Spleen (tissue), 11 donors: ENCODE results near the gene SCFD2. TPM values are rescaled to one million over a fixed set of nuclear protein-coding genes. Genes with fewer than 3 reads are reported as not detected.
"Not testable (repeated sequence)": the region's sequence is repeated elsewhere in the genome, so short reads cannot be mapped to it uniquely, and the experiment has no call there.

ENCODE experiments used
- DNase-seq: peaks from one replicate; pipeline ENCODE4 v3.0.0-alpha.2; 2020
- H3K27ac ChIP-seq, 8 donors: fragments of 200-600 bp; sonication (generic) in 7 of 8; 1 replicate in 4 of 8; 2 replicates in 4 of 8; pipeline versions ENCODE4 v1.5.0 to v1.8.0; 2016 to 2021; ENCODE audit warnings: inconsistent platforms in 4 of 8, mild to moderate bottlenecking in 4 of 8, moderate library complexity in 1 of 8
- H3K27me3 ChIP-seq, 7 donors: fragments of 200-600 bp; sonication (generic) in 6 of 7; replicated peaks in 1 of 7; 1 replicate in 4 of 7; 2 replicates in 3 of 7; pipeline versions ENCODE4 v1.5.0 to v1.8.0; 2016 to 2021; ENCODE audit warnings: inconsistent platforms in 3 of 7, mild to moderate bottlenecking in 1 of 7
- H3K36me3 ChIP-seq, 6 donors: fragments of 200-600 bp; sonication (generic) in 5 of 6; 1 replicate in 4 of 6; 2 replicates in 2 of 6; pipeline versions ENCODE4 v1.5.0 to v1.8.0; 2016 to 2021; ENCODE audit warnings: inconsistent platforms in 2 of 6
- H3K4me1 ChIP-seq, 6 donors: fragments of 200-600 bp; sonication (generic) in 5 of 6; 1 replicate in 3 of 6; 2 replicates in 3 of 6; pipeline versions ENCODE4 v1.5.0 to v1.8.0; 2016 to 2021; ENCODE audit warnings: inconsistent platforms in 3 of 6
- H3K4me3 ChIP-seq, 8 donors: fragments of 200-600 bp; sonication (generic) in 7 of 8; 1 replicate in 4 of 8; 2 replicates in 4 of 8; pipeline versions ENCODE4 v1.5.0 to v1.8.0; 2016 to 2021; ENCODE audit warnings: inconsistent platforms in 4 of 8, mild to moderate bottlenecking in 4 of 8, moderate library complexity in 2 of 8
- H3K9me3 ChIP-seq, 8 donors: fragments of 200-600 bp; sonication (generic) in 7 of 8; 1 replicate in 4 of 8; 2 replicates in 4 of 8; pipeline versions ENCODE4 v1.5.0 to v1.8.0; 2016 to 2021; ENCODE audit warnings: inconsistent platforms in 4 of 8
- POLR2A ChIP-seq, 3 donors: fragments of 450-650 bp; IDR thresholded peaks; one replicate each; pipeline ENCODE4 v1.5.1; 2017; ENCODE audit warnings: antibody characterized with exemption in 3 of 3, mild to moderate bottlenecking in 1 of 3
- POLR2AphosphoS5 ChIP-seq, 3 donors: sonication (generic); formaldehyde crosslinking; IDR thresholded peaks; one replicate each; pipeline ENCODE4 v1.5.1; 2017; ENCODE audit warnings: antibody characterized with exemption in 3 of 3
- WGBS, 5 donors: extraction: QIAGEN DNeasy Blood & Tissue Kit in 3 of 5; methylation state at CpG; one replicate each; pipeline versions ENCODE4 v1.1.5 to v1.1.7; 2013 to 2018; 5-methylcytosine and 5-hydroxymethylcytosine counted together
- intact Hi-C: fragments of 100-400 bp; cut with DNase I; formaldehyde crosslinking; loops from one replicate; pipeline ENCODE4 v1.15.0; 2023; ENCODE audit warnings: low total_unique reads
- polyA plus RNA-seq, 3 donors: library from polyadenylated mRNA; stranded (reverse); fragments of 200-250 nt; gene quantifications; one replicate each; pipeline ENCODE4 v1.2.1, GENCODE V29; 2013
- total RNA-seq, 7 donors: library from RNA; depleted of rRNA in 3 of 7; stranded (reverse); fragments of >200 nt in 3 of 7; fragmentation: NEBNext Ultra II Directional in 4 of 7; extraction: Animal tissue kit (Norgen Biotek cat#: 25700) in 4 of 7; gene quantifications; one replicate each; pipeline versions ENCODE4 v1.1.0 to v1.2.1, GENCODE V29; 2016 to 2021
- TF ChIP-seq, protein P1 (sequence below), 11 experiments: fragments of 200-600 bp in 7 of 11; fragments of 450-650 bp in 4 of 11; sonication (generic) in 4 of 11; IDR thresholded peaks in 8 of 11; conservative IDR thresholded peaks in 3 of 11; 1 replicate in 7 of 11; 2 replicates in 4 of 11; pipeline versions ENCODE4 v1.4.0 to v1.8.0; 2016 to 2021; ENCODE audit warnings: antibody characterized with exemption in 11 of 11, inconsistent platforms in 4 of 11, mild to moderate bottlenecking in 1 of 11
- donor health status: healthy with polysubstance abuse.
- donor health status: DM: no; HTN: no; CAD: no; lungs with moderate emphysema.
- donor health status: DM: no; HTN: no; CAD: no.
- donor health status: Bipolar disorder and iron deficiency.
- donor health status: healthy.
- donor health status: DM: no; HTN: no; CAD: no.
- donor health status: DM: yes; HTN: yes; CAD: no.

Gene SCFD2
- total and polyA plus RNA-seq, 10 donors, result 3.6 to 42.1 (median 21.1) TPM

DNA sequence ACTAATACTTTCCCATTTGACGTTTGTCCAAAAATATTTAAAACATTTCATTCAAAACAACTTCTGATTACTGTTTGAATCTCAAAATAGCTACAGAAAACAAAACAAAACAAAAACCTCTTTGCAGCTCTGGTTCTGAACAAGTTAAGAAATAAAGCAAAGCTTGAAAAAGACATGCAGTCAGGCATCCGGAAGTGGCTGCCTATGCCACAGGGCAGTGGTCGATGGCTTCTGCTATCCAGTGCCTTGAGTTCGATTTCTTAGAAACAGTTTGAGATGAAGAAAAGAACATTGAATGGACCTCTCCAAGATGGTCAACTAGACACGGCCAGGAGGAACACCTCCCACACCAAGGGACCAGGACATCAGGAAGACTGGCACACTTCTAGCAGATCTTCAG, 125.3 kb downstream of the SCFD2 start:
- 74 to 82% (median 79%) methylated on average over 5 of the region's 5 CpGs for WGBS, 5 donors
- no peak for DNase-seq
- Histone ChIP-seq H3K27ac (no peak overlapping the region), H3K4me3 (no peak overlapping the region), H3K27me3 (no peaks in the 10 kb centered on the region), H3K36me3 (peaks cover 0 to 1% (median 0%) of the 10 kb centered on the region in 6 donors), H3K4me1 (no peaks in the 10 kb centered on the region), H3K9me3 (peaks cover 3 to 27% (median 9%) of the 10 kb centered on the region in 8 donors)
- intact Hi-C loops, result no loop called here
- TF ChIP-seq, protein P1, sequence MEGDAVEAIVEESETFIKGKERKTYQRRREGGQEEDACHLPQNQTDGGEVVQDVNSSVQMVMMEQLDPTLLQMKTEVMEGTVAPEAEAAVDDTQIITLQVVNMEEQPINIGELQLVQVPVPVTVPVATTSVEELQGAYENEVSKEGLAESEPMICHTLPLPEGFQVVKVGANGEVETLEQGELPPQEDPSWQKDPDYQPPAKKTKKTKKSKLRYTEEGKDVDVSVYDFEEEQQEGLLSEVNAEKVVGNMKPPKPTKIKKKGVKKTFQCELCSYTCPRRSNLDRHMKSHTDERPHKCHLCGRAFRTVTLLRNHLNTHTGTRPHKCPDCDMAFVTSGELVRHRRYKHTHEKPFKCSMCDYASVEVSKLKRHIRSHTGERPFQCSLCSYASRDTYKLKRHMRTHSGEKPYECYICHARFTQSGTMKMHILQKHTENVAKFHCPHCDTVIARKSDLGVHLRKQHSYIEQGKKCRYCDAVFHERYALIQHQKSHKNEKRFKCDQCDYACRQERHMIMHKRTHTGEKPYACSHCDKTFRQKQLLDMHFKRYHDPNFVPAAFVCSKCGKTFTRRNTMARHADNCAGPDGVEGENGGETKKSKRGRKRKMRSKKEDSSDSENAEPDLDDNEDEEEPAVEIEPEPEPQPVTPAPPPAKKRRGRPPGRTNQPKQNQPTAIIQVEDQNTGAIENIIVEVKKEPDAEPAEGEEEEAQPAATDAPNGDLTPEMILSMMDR (IDR thresholded peaks at IDR 0.05 in 8 of 11, conservative IDR thresholded peaks at IDR 0.05 in 3 of 11), result no peak
- TF ChIP-seq POLR2AphosphoS5 (IDR thresholded peaks at IDR 0.05), result no peak
- no peak for TF ChIP-seq POLR2A (IDR thresholded peaks at IDR 0.05)

GRCh38 chr4:53238352-53238751, 127.5 kb downstream of the SCFD2 start:
- H3K9me3 ChIP-seq, H3K36me3 ChIP-seq, H3K27ac ChIP-seq, DNase-seq, H3K27me3 ChIP-seq, H3K4me3 ChIP-seq, intact Hi-C loops, H3K4me1 ChIP-seq: not testable (repeated sequence)
- WGBS, 5 donors, result 94 to 100% (median 95%) methylated on average over 7 to 22 of the region's 29 CpGs; no CpG with 5 or more reads in 2 of the 5 donors

GRCh38 chr4:53237811-53238210, 128.1 kb downstream of the SCFD2 start:
- H3K4me3 ChIP-seq, intact Hi-C loops, DNase-seq, H3K9me3 ChIP-seq, H3K27ac ChIP-seq, H3K36me3 ChIP-seq, H3K27me3 ChIP-seq, H3K4me1 ChIP-seq: not testable (repeated sequence)
- WGBS, 5 donors, result 91 to 100% (median 97%) methylated on average over 1 to 21 of the region's 26 CpGs; no CpG with 5 or more reads in 1 of the 5 donors

GRCh38 chr4:53236624-53237023, 129.2 kb downstream of the SCFD2 start:
- H3K27me3 ChIP-seq, H3K36me3 ChIP-seq, H3K9me3 ChIP-seq, intact Hi-C loops, H3K4me1 ChIP-seq, H3K4me3 ChIP-seq, H3K27ac ChIP-seq, DNase-seq: not testable (repeated sequence)
- 94 to 100% (median 100%) methylated on average over 1 to 2 of the region's 2 CpGs; no CpG with 5 or more reads in 1 of the 5 donors for WGBS, 5 donors

- no peak for DNase-seq
- Histone ChIP-seq H3K4me1 (no peaks in the 10 kb centered on the region), H3K9me3 (no peaks in the 10 kb centered on the region), H3K36me3 (no peaks in the 10 kb centered on the region), H3K27ac (no peak overlapping the region), H3K4me3 (no peak overlapping the region), H3K27me3 (no peaks in the 10 kb centered on the region)
- WGBS, 5 donors, result 82 to 90% (median 87%) methylated on average over 4 of the region's 4 CpGs
- intact Hi-C loops, result no loop called here
- TF ChIP-seq POLR2A (IDR thresholded peaks at IDR 0.05) (no peak), POLR2AphosphoS5 (IDR thresholded peaks at IDR 0.05) (no peak)
- TF ChIP-seq, protein P1 (IDR thresholded peaks at IDR 0.05 in 8 of 11, conservative IDR thresholded peaks at IDR 0.05 in 3 of 11), result no peak
Observed at GRCh38 chr4:53235547-53235946, 130.3 kb downstream of the SCFD2 start.

- no peak for DNase-seq
- H3K36me3 ChIP-seq, result no peaks in the 10 kb centered on the region
- no peaks in the 10 kb centered on the region for H3K9me3 ChIP-seq
- intact Hi-C loops, result no loop called here
- no peak overlapping the region for H3K27ac ChIP-seq
- no peak overlapping the region for H3K4me3 ChIP-seq
- TF ChIP-seq POLR2AphosphoS5 (IDR thresholded peaks at IDR 0.05) (no peak), POLR2A (IDR thresholded peaks at IDR 0.05) (no peak)
- TF ChIP-seq, protein P1 (IDR thresholded peaks at IDR 0.05 in 8 of 11, conservative IDR thresholded peaks at IDR 0.05 in 3 of 11), result no peak
- no peaks in the 10 kb centered on the region for H3K4me1 ChIP-seq
- WGBS, 5 donors, result 92 to 97% (median 94%) methylated on average over 5 of the region's 5 CpGs
- no peaks in the 10 kb centered on the region for H3K27me3 ChIP-seq
Observed at GRCh38 chr4:53234669-53235068, 131.2 kb downstream of the SCFD2 start.
